Subcutaneous preadipocyte (primary cell): ENCODE data around the gene LARP1. TPM values are rescaled to one million over a fixed set of nuclear protein-coding genes. Genes with fewer than 3 reads are reported as not detected.

ENCODE experiments used
- small RNA-seq: library from RNA; depleted of rRNA; stranded (forward); fragments of <200 nt; gene quantifications from one replicate; pipeline ENCODE3, GENCODE V24; 2012
- total RNA-seq: library from RNA; depleted of rRNA; stranded (reverse); fragments of >200 nt; gene quantifications from 2 replicates; pipeline ENCODE4 v1.2.3, GENCODE V29; 2012

LARP1 gene
- total RNA-seq, result 113 and 173 TPM in 2 replicates

DNA sequence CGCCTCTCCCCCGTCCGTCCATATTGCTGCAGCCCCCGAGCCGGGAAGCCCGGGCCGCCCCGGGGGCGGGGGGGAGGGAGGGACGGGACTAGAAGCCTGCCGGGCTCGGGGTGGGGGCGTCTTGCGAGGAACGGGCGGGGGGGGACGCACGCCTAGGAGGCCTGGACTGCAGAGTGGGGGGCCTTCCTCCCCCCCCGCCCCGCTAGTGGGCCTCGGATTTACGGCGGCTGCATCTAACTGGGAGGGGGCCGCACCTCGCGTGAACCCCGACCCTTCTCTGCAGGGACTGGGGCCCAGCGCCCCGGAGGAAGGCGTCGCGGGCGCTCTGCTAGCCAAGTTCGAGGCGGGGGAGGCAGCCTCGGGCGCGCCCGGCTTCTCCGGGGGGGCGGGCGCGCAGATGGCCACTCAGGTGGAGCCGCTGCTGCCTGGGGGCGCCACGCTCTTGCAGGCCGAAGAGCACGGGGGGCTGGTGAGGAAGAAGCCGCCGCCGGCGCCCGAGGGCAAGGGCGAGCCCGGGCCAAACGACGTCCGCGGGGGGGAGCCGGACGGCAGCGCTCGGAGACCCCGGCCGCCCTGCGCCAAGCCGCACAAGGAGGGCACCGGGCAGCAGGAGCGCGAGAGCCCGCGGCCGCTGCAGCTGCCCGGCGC is at the start of gene LARP1:
LARP1 (plus strand) TSS at position 17 of the 648 bp plus-strand sequence; CDS start at position 398, 381 bp downstream.

DNA sequence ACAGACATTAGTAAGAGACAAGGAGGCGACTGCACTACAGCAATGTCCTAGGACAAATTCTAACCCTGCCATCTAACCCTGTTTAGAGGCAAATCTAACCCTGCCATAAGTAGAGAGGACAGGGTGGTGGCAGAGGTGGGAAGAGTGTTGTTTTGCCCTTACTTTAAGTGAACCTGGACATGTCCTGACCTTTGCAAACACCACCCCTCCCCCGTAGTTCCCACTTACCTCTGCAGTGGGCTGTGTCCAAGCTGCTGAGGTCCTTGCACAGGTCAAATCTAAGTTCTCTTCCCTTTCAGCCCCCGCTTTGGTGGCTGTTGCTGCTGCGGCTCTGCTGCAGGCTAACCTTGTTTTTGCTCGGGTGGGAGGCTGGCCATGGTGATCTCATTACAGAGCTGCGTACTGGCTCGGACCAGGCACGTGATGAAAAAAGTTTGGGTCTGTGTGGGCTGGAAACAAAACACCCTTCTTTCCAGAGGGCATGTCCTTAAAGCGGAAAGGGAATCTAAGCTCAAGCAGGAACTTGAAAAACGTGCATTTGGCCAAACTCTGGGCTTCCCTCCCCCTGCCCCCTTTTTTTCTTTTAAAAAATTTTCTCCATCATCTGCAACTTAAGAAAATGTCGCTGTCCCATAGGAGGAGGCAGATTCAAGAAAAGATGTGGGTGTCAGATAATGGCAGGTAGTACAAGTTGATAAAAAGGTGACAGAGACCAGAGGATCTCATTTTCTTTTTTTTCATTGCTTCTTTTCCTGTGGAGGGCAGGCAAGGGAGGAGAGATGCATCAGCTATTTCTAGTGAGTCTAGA is 95.3 kb downstream of the LARP1 start, which contains the start of gene FAXDC2:
FAXDC2 (minus strand) TSS at position 349 of the 808 bp plus-strand sequence. CDS start 12,425 bp downstream, outside the sequence.

DNA sequence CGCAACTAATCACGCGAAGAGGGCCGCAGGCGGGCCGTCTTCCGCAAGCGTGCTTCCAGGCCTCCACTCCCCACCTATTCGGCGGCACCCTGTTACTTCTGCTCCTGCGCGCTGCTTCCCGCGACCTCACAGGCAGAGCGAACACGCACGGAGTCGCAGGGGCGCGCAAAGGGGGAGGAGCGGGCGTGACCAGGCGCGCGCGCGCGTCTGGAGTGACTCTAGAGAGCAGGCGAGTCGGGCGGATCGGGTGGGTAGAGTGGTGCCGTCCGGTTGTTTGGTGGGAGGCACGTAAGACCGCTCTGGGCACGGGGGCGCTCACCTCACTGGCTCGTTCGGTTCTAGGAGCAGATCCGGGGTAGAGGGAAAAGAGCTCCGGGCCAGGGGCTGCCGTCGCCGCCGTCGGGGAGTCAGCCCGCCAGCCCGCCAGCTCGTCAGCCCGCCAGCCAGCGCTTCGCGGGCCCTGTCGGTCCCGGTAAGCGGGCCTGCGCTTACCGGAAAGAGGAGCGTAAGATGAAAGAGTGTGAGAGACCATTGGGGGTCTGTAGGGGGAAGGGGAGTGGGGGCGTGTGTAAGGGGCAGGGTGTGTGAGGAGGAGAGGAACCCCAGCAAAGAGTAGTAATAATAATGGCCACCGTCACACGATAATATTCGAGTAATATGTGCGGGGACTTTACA is 103.3 kb downstream of the LARP1 start, which contains the start of gene CNOT8:
CNOT8 (plus strand) TSS at position 331 of the 675 bp plus-strand sequence. CDS start 4,652 bp downstream, outside the sequence.

Small RNA genes within 50 kb of the gene (small RNA-seq; reads per million reads assigned to genes)
- gene MIR378H, result not detected
- gene RF00019, result not detected

Other genes with a start within 250 kb of the LARP1 start
- gene FAXDC2, start 95.2 kb downstream of the LARP1 start, total RNA-seq, result 3.1 and 7.3 TPM in 2 replicates
- 30.1 and 34.4 TPM in 2 replicates for gene CNOT8, start 103.2 kb downstream of the LARP1 start, total RNA-seq
- gene GEMIN5, start 182.8 kb downstream of the LARP1 start, total RNA-seq, result 18.7 and 33.8 TPM in 2 replicates
- gene MRPL22, start 185.7 kb downstream of the LARP1 start, total RNA-seq, result 18.0 and 20.9 TPM in 2 replicates